HEK293 (cell line): ENCODE measurements around the gene NNAT.
"Not testable (repeated sequence)": the region's sequence is repeated elsewhere in the genome, so short reads cannot be mapped to it uniquely, and the experiment has no call there.

Experiments
- ATF2 ChIP-seq: fragments of 450-650 bp; formaldehyde crosslinking; IDR thresholded peaks from 2 replicates; pipeline ENCODE4 v1.5.1; 2016; ENCODE audit warnings: missing biosample characterization, missing genetic modification characterization, low read depth
- CTCF ChIP-seq: fragments of 450-650 bp; formaldehyde crosslinking; IDR thresholded peaks from 2 replicates; pipeline ENCODE4 v1.5.1; 2016; ENCODE audit warnings: missing biosample characterization, missing genetic modification characterization
- KLF16 ChIP-seq: fragments of 450-650 bp; formaldehyde crosslinking; IDR thresholded peaks from 2 replicates; pipeline ENCODE4 v1.5.1; 2017; ENCODE audit warnings: missing biosample characterization, missing genetic modification characterization
- PBX3 ChIP-seq: sonication (generic); formaldehyde crosslinking; IDR thresholded peaks from 2 replicates; pipeline ENCODE4 v1.8.1; 2022; ENCODE audit warnings: mild to moderate bottlenecking, moderate library complexity, missing genetic modification reagents
- PRDM4 ChIP-seq: fragments of 450-650 bp; formaldehyde crosslinking; IDR thresholded peaks from 2 replicates; pipeline ENCODE4 v1.5.1; 2017; ENCODE audit warnings: missing biosample characterization, missing genetic modification characterization
- ZBTB11 ChIP-seq: fragments of 450-650 bp; formaldehyde crosslinking; conservative IDR thresholded peaks from 2 replicates; pipeline ENCODE4 v1.5.1; 2016; ENCODE audit warnings: low read depth, missing biosample characterization, missing genetic modification characterization
- ZBTB17 ChIP-seq: fragments of 450-650 bp; formaldehyde crosslinking; IDR thresholded peaks from 2 replicates; pipeline ENCODE4 v1.5.1; 2016; ENCODE audit warnings: missing biosample characterization, missing genetic modification characterization
- ZBTB48 ChIP-seq: fragments of 450-650 bp; formaldehyde crosslinking; IDR thresholded peaks from 2 replicates; pipeline ENCODE4 v1.5.1; 2016; ENCODE audit warnings: missing biosample characterization, missing genetic modification characterization
- ZBTB49 ChIP-seq: fragments of 450-650 bp; formaldehyde crosslinking; IDR thresholded peaks from 2 replicates; pipeline ENCODE4 v1.5.1; 2016; ENCODE audit warnings: missing biosample characterization, missing genetic modification characterization, low read depth
- ZNF138 ChIP-seq: fragments of 450-650 bp; formaldehyde crosslinking; IDR thresholded peaks from 2 replicates; pipeline ENCODE4 v1.5.1; 2016; ENCODE audit warnings: missing biosample characterization, missing genetic modification characterization, borderline replicate concordance
- ZNF175 ChIP-seq: fragments of 450-650 bp; formaldehyde crosslinking; IDR thresholded peaks from 2 replicates; pipeline ENCODE4 v1.5.1; 2016; ENCODE audit warnings: missing biosample characterization, missing genetic modification characterization
- ZNF23 ChIP-seq: fragments of 450-650 bp; formaldehyde crosslinking; IDR thresholded peaks from 2 replicates; pipeline ENCODE4 v1.5.1; 2016; ENCODE audit warnings: missing biosample characterization, missing genetic modification characterization, borderline replicate concordance
- ZNF280D ChIP-seq: fragments of 450-650 bp; formaldehyde crosslinking; IDR thresholded peaks from 2 replicates; pipeline ENCODE4 v1.5.1; 2016; ENCODE audit warnings: missing biosample characterization, missing genetic modification characterization
- ZNF449 ChIP-seq: fragments of 450-650 bp; formaldehyde crosslinking; IDR thresholded peaks from 2 replicates; pipeline ENCODE4 v1.5.1; 2017; ENCODE audit warnings: missing biosample characterization, mild to moderate bottlenecking, missing genetic modification characterization, moderate library complexity

- not testable (repeated sequence) for TF ChIP-seq CTCF (tag by site-specific recombination); ATF2 (tag by site-specific recombination); ZNF23 (tag by site-specific recombination); ZNF138 (tag by site-specific recombination); ZBTB49 (tag by site-specific recombination); PBX3 (CRISPR knock-in tag); ZNF280D (tag by site-specific recombination); ZNF175 (tag by site-specific recombination); KLF16 (tag by site-specific recombination); ZBTB17 (tag by site-specific recombination); ZBTB11 (tag by site-specific recombination); ZBTB48 (tag by site-specific recombination); PRDM4 (tag by site-specific recombination); ZNF449 (tag by site-specific recombination)
Observed at GRCh38 chr20:37554721-37555298, 33.8 kb downstream of the NNAT start.
